HG03378 (cell line): ENCODE data around the gene KLHL18.
"Not testable (repeated sequence)": the region's sequence is repeated elsewhere in the genome, so short reads cannot be mapped to it uniquely, and the experiment has no call there.

Experiments
- ATAC-seq: cut with Tn5 transposase; IDR thresholded peaks from one replicate; pipeline ENCODE4 v1.9.1; 2021; ENCODE audit warnings: mild to moderate bottlenecking, moderate library complexity; ENCODE audit not compliant: unreplicated experiment

The KLHL18 gene

GRCh38 chr3:47273564-47273963 is 9.2 kb upstream of the KLHL18 start:
- ATAC-seq: no peak

DNA sequence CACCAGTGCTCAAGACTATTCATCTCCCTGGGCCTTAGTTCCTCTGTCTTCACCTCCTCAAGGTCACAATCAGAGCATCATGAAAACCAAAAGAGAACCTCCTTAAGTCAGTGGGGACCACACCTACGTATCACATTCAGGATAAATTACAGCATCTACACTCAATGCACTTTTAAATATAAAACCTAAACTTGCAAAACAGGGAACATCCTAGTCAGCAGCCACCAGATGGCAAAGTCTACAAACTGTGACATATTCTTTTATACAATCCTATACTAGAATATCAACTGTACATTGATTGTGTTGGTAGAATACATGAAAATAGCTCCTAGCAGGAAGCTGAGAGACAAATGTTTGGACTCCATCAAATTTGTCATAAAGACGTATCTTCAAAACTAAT is 8.1 kb upstream of the KLHL18 start:
- ATAC-seq: no peak

- ATAC-seq: no peak
Observed at GRCh38 chr3:47276558-47276957, 6.2 kb upstream of the KLHL18 start.

GRCh38 chr3:47280519-47280918 is 2.2 kb upstream of the KLHL18 start:
- ATAC-seq: no peak

DNA sequence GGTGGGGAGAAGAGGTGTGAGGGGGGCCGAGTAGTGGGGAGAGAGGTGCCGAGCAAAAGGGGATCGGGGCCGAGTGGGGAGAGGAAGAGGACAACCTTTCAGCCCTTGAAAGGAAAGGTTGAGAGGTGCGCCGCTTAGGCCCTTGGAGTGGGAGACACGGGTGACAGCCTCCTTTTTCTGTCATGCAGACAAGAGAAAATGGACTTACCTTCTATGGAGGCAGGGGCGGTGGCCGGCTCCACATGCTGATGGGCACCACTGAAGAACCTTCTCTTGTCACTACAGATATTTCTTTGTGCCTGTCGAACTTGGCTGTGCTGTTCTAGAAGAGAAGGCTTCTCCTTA is 421 bp downstream of the KLHL18 start:
- ATAC-seq: no peak

DNA sequence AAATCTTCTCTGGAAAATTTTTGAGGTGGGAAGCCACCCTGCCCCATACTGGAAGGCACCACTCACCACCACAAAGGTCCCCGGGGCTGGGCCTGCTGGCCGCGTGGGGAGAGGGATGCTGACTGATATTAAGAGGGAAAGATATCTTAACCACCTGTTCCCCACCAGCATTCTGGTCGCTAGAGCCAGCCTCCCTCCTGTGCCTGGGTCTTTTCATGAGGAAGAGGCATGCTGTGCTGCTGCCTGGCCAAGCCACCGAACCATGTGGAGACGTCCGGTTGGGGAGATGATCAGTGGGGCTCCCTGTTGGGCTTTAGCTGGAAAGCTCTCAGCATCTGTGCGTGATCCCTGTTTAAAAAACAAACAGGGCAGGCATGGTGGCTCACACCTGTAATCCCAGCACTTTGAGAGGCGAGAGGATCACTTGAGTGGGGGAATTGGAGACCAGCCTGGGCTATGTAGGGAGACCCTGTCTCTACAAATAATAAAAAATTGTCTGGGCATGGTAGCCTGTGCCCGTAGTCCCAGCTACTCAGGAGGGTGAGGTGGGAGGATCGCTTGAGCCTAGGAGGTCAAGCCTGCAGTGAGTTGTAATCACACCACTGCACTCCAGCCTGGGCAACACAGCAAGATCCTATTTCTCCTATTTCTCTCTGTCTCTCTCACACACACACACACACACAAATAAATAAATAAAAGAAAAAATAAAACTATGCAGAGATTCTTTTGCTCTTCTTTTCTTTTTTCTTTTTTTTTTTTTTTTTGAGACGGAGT is 1.0 kb downstream of the KLHL18 start:
- ATAC-seq: no peak

- ATAC-seq: no peak
Observed at GRCh38 chr3:47288966-47289910, 6.5 kb downstream of the KLHL18 start.

DNA sequence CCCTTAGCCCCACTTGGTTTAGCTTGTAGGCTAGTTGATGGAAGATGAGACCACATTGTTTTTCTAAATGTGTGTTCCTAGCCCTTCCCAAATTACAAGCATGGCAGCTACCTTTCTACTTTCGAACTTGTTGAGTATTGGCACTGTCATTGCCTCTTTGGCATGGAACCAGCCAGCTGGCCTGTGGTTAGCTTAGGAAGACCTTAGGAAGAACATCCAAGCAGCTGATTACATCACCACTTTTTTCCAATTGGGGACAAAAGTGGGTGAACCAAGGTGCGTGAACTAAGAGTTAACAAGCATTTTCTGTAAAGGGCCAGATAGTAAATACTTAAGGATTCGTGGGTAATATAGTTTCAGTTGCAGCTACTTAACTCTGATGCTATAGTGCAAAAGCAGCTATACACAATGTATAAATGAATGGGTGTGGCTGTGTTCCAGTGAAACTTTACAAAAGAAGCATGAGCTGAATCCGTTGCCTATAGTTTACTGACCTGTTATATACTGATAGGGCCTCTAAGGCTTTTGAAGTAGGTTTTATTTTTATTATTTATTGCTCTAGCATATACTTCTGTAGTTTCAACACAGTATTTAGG is 8.5 kb downstream of the KLHL18 start:
- ATAC-seq: peak; percentile 26

GRCh38 chr3:47291754-47292420 is 9.1 kb downstream of the KLHL18 start:
- peak; percentile 53 for ATAC-seq

GRCh38 chr3:47293822-47294221 is 11.1 kb downstream of the KLHL18 start:
- ATAC-seq: no peak

DNA sequence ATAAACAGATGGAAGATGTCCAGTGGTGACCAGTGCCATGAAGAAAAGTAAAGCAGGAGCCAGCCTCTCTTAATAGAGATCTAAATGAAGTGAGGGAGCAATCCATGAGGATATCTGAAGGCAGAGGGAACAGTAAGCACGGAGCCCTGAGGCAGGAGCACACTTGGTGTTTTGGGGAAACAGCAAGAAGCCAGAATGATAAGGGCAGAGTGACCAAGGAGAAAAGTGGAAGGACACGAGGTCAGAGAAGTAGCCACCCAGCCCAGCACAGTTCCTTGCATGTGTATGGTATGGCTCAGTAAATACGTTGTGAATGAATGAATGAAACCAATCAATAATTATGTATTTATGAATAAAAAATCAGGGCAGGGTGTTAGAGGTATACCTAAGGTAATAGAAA is 11.6 kb downstream of the KLHL18 start:
- no peak for ATAC-seq

GRCh38 chr3:47295322-47295721 is 12.6 kb downstream of the KLHL18 start:
- no peak for ATAC-seq

DNA sequence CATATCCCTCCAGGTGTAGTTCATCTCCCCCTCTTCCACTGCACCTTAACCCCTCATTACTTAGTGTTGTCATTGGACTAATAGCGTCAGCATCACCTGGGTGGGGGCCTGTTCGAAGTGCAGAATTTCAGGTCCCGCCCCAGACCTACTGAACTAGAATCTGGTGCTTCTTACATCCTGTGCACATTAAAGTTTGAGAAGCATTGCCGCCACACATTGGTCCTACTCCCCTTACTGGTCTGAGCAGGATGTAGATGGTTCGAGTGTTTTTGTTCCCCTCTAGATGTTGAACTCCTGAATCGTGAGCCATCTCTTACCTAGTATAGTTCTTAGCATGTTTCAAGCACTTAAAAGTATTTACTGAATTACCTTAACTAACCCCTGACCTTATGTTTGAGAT is 13.2 kb downstream of the KLHL18 start:
- ATAC-seq: no peak

GRCh38 chr3:47296562-47297302 is 14.0 kb downstream of the KLHL18 start:
- ATAC-seq: no peak

DNA sequence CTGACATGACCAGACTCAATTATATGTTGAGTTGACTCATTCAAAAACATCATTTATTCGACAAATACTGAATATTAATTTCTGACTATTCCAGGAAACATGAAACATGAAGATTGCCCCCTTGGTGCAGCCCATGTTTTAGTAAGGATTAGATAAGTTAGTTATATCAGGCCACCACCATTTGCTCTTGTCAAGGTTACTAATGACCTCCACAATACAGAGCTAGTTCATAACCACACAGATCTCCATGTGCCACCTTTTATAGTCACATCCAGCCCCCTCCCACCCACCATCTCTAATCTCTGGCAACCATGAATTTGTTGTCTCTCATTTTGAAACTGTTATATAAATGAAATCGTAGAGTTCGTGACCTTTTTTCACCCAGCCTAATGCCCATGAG is 15.7 kb downstream of the KLHL18 start:
- ATAC-seq: no peak

- ATAC-seq: no peak
Observed at GRCh38 chr3:47299381-47300318, 16.9 kb downstream of the KLHL18 start.

GRCh38 chr3:47301456-47301855 is 18.7 kb downstream of the KLHL18 start:
- no peak for ATAC-seq

DNA sequence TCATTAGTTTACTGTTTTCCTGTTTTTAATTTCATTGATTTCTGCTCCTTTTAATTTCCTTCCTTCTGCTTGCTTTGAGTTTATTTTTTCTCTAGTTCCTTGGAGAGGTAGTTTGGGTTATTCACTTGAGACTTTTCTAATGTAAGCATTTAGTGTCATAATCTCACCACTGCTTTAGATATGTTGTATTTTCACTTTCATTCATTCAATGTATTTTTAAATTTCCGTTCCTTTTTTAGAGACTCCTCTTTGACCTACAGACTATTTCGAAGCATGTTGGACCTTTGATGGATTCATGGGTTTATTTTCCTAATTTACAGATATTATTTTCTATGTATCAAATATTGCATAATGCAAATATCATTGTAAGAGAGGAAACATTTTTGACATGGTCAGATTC is 23.3 kb downstream of the KLHL18 start:
- no peak for ATAC-seq

DNA sequence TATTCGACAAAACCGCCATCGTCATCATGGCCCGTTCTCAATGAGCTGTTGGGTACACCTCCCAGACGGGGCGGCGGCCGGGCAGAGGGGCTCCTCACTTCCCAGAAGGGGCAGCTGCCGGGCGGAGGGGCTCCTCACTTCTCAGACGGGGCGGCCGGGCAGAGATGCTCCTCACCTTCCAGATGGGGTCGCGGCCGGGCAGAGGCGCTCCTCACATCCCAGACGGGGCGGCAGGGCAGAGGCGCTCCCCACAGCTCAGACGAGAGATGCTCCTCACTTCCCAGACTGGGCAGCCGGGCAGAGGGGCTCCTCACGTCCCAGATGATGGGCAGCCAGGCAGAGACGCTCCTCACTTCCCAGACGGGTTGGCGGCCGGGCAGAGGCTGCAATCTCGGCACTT is 26.5 kb downstream of the KLHL18 start:
- ATAC-seq: not testable (repeated sequence)
